GF-D8 (cell line): Measurements from ENCODE around the gene PHACTR3.
"Not testable (repeated sequence)": the region's sequence is repeated elsewhere in the genome, so short reads cannot be mapped to it uniquely, and the experiment has no call there.

Experiments
- DNase-seq: peaks from one replicate; lab custom pipeline; 2025; lab: John Stamatoyannopoulos, UW

The PHACTR3 gene

GRCh38 chr20:59866338-59866737 is 262.0 kb downstream of the PHACTR3 start:
- no peak for DNase-seq

GRCh38 chr20:59871096-59871495 is 266.8 kb downstream of the PHACTR3 start:
- no peak for DNase-seq

- no peak for DNase-seq
Measured at GRCh38 chr20:59873409-59873808, 269.1 kb downstream of the PHACTR3 start.

GRCh38 chr20:59880198-59880597 is 275.9 kb downstream of the PHACTR3 start:
- DNase-seq: no peak

- DNase-seq: no peak
Measured at GRCh38 chr20:59884494-59884893, 280.2 kb downstream of the PHACTR3 start.

- no peak for DNase-seq
Measured at GRCh38 chr20:59888050-59888449, 283.7 kb downstream of the PHACTR3 start.

GRCh38 chr20:59890035-59890434 is 285.7 kb downstream of the PHACTR3 start:
- not testable (repeated sequence) for DNase-seq

- DNase-seq: no peak
Measured at GRCh38 chr20:59891581-59891980, 287.2 kb downstream of the PHACTR3 start.

- DNase-seq: no peak
Measured at GRCh38 chr20:59895908-59896307, 291.6 kb downstream of the PHACTR3 start.
